Mesothelial cell of epicardium (in vitro differentiated cells): ENCODE data around the gene LRP1-AS. TPM values are rescaled to one million over a fixed set of nuclear protein-coding genes. Genes with fewer than 3 reads are reported as not detected.

ENCODE experiments used
- DNase-seq, 2 experiments: peaks; one replicate each; pipeline ENCODE4 v3.0.0; 2021; ENCODE audit warnings: low spot score in 2 of 2; ENCODE audit not compliant: unreplicated experiment in 2 of 2
- H3K27ac Mint-ChIP-seq: 2 replicates; pipeline ENCODE4 v1.8.0; 2021; ENCODE audit warnings: mixed read lengths
- H3K27me3 Mint-ChIP-seq: 2 replicates; pipeline ENCODE4 v1.8.0; 2021; ENCODE audit warnings: low read depth, mixed read lengths
- H3K36me3 Mint-ChIP-seq: 2 replicates; pipeline ENCODE4 v1.8.0; 2021; ENCODE audit warnings: mixed read lengths
- H3K4me1 Mint-ChIP-seq: 2 replicates; pipeline ENCODE4 v1.8.0; 2021; ENCODE audit warnings: mixed read lengths
- H3K4me3 Mint-ChIP-seq: 2 replicates; pipeline ENCODE4 v1.8.0; 2021; ENCODE audit warnings: mild to moderate bottlenecking, moderate library complexity, mixed read lengths
- H3K9me3 Mint-ChIP-seq: 2 replicates; pipeline ENCODE4 v1.8.0; 2021; ENCODE audit warnings: mixed read lengths
- total RNA-seq: library from RNA; stranded (reverse); gene quantifications from 3 replicates; pipeline ENCODE4 v1.2.1, GENCODE V29; 2021
- TF ChIP-seq, protein P1 (sequence below): fragments of 200-600 bp; sonication (generic); IDR thresholded peaks from one replicate; pipeline ENCODE4 v1.5.0; 2021; ENCODE audit warnings: antibody characterized with exemption; ENCODE audit not compliant: unreplicated experiment

Gene LRP1-AS
- total RNA-seq, 1 donor from 2014 or later, result not detected

DNA sequence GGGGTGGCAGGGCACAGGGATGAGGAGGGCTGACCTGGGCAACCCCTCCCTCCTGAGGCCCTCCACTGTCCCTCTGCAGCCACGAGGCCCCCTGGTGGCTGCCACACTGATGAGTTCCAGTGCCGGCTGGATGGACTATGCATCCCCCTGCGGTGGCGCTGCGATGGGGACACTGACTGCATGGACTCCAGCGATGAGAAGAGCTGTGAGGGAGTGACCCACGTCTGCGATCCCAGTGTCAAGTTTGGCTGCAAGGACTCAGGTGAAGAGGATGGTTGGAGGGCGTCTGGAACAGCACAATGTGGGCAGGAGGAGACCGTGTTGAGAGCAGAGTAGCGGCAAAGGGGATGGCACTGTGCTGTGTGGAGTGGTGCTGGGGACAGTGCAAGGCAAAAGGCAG is 25.7 kb upstream of the LRP1-AS start:
- TF ChIP-seq, protein P1, sequence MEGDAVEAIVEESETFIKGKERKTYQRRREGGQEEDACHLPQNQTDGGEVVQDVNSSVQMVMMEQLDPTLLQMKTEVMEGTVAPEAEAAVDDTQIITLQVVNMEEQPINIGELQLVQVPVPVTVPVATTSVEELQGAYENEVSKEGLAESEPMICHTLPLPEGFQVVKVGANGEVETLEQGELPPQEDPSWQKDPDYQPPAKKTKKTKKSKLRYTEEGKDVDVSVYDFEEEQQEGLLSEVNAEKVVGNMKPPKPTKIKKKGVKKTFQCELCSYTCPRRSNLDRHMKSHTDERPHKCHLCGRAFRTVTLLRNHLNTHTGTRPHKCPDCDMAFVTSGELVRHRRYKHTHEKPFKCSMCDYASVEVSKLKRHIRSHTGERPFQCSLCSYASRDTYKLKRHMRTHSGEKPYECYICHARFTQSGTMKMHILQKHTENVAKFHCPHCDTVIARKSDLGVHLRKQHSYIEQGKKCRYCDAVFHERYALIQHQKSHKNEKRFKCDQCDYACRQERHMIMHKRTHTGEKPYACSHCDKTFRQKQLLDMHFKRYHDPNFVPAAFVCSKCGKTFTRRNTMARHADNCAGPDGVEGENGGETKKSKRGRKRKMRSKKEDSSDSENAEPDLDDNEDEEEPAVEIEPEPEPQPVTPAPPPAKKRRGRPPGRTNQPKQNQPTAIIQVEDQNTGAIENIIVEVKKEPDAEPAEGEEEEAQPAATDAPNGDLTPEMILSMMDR, result peak; percentile 26
- Mint-ChIP-seq H3K36me3 (peaks cover 28% of the 10 kb centered on the region), H3K27me3 (no peaks in the 10 kb centered on the region), H3K9me3 (no peaks in the 10 kb centered on the region), H3K4me1 (peaks cover 5% of the 10 kb centered on the region), H3K4me3 (no peak overlapping the region), H3K27ac (peak overlapping the region; percentile 65)
- no peak for DNase-seq

DNA sequence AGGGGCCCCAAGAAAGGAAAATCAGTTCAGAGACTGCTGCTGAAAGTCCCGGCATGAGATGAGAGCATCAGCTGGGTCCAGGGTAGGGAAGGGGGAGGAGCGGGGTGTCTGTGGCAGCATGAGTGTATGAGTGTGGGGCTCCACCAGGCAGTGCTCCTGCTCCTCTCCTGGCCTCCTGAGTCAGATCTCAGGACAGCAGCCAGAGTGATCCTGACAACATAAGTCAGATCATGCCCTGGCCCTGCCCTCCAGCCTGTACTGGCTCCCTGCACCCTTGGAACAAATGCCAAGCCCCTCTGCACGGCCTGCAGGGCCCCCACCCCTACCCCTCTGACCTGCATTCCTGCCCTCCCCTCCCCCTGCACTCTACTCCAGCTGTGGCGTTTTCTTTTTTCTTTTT is 24.2 kb upstream of the LRP1-AS start:
- TF ChIP-seq, protein P1, result no peak
- no peak overlapping the region for H3K4me3 Mint-ChIP-seq
- H3K4me1 Mint-ChIP-seq, result peaks cover 5% of the 10 kb centered on the region
- no peak overlapping the region for H3K27ac Mint-ChIP-seq
- H3K36me3 Mint-ChIP-seq, result peaks cover 30% of the 10 kb centered on the region
- no peaks in the 10 kb centered on the region for H3K27me3 Mint-ChIP-seq
- no peak for DNase-seq
- no peaks in the 10 kb centered on the region for H3K9me3 Mint-ChIP-seq

DNA sequence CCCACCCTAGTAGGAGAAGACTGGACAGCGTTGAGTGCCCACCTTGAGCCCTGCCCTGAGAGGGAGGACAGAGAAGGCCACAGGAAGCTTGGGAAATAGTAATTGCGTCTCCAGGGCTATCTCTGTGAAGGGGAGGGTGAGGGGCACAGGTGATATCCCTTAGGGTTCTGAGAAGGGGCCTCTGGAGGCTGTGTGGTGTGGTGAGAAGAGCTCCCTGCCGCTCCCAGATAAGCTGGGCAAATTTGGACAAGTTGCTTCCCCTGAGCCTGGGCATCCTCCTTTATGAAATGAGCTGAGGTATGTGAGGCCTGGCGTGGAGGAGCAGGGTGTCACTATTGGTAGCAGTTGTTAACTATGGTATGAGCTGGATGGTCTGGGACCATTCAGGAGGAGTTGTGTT is 23.5 kb upstream of the LRP1-AS start:
- peaks cover 29% of the 10 kb centered on the region for H3K36me3 Mint-ChIP-seq
- H3K4me3 Mint-ChIP-seq, result no peak overlapping the region
- H3K27ac Mint-ChIP-seq, result peak overlapping the region; percentile 5

DNA sequence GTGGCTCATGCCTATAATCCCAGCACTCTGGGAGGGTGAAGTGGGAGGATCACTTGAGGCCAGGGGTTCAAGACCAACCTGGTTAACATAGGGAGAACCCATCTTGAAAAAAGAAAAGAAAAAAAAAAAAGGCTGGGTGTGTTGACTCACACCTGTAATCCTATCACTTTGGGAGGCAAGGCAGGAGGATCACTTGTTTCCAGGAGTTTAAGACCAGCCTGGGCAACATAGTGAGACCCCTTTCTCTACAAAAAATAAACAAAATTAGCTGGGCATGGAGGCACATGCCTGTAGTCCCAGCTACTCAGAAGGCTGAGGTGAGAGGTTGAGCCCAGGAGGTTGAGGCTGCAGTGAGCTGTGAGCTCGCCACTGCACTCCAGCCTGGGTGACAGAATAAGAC is 23.0 kb upstream of the LRP1-AS start:
- Mint-ChIP-seq H3K27ac (no peak overlapping the region), H3K36me3 (peaks cover 26% of the 10 kb centered on the region)

More for the DNA sequence above, 23.5 kb upstream of the LRP1-AS start:
- TF ChIP-seq, protein P1, result no peak
- Mint-ChIP-seq H3K4me1 (peaks cover 5% of the 10 kb centered on the region), H3K27me3 (no peaks in the 10 kb centered on the region), H3K9me3 (no peaks in the 10 kb centered on the region)
- no peak for DNase-seq

DNA sequence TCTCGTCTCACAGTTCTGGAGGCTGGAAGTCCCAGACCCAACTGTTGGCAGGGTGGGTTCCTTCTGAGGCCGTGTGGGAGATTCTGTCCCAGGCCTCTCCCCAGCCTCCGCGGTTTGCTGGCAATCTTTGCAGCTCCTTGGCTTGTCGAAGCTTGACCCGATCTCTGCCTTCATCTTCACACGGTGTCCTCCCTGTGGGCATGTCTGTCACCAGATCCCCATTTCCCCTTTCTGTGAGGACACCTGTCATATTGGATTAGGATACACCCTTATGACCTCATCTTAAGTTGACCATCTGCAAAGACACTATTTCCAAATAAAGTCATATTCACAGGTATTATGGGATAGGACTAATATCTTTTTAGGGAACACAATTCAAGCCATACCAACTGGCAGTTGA is 22.6 kb upstream of the LRP1-AS start:
- TF ChIP-seq, protein P1, result no peak
- H3K4me1 Mint-ChIP-seq, result peaks cover 5% of the 10 kb centered on the region
- H3K27me3 Mint-ChIP-seq, result no peaks in the 10 kb centered on the region
- no peak for DNase-seq
- no peak overlapping the region for H3K4me3 Mint-ChIP-seq
- no peak overlapping the region for H3K27ac Mint-ChIP-seq
- H3K36me3 Mint-ChIP-seq, result peaks cover 29% of the 10 kb centered on the region
- no peaks in the 10 kb centered on the region for H3K9me3 Mint-ChIP-seq

More for the DNA sequence above, 23.0 kb upstream of the LRP1-AS start:
- no peak for DNase-seq
- Mint-ChIP-seq H3K27me3 (no peaks in the 10 kb centered on the region), H3K9me3 (no peaks in the 10 kb centered on the region), H3K4me3 (no peak overlapping the region), H3K4me1 (peaks cover 5% of the 10 kb centered on the region)
- TF ChIP-seq, protein P1, result no peak
